ENCODE measurements around the gene TSPEAR. TPM values are rescaled to one million over a fixed set of nuclear protein-coding genes. Genes with fewer than 3 reads are reported as not detected.
A peak's percentile ranks its signal among the peaks of the same experiment; 100 is the strongest.

Gene TSPEAR
- total RNA-seq, 2 donors from 2014 or later, result 1.5 to 6.0 TPM

DNA sequence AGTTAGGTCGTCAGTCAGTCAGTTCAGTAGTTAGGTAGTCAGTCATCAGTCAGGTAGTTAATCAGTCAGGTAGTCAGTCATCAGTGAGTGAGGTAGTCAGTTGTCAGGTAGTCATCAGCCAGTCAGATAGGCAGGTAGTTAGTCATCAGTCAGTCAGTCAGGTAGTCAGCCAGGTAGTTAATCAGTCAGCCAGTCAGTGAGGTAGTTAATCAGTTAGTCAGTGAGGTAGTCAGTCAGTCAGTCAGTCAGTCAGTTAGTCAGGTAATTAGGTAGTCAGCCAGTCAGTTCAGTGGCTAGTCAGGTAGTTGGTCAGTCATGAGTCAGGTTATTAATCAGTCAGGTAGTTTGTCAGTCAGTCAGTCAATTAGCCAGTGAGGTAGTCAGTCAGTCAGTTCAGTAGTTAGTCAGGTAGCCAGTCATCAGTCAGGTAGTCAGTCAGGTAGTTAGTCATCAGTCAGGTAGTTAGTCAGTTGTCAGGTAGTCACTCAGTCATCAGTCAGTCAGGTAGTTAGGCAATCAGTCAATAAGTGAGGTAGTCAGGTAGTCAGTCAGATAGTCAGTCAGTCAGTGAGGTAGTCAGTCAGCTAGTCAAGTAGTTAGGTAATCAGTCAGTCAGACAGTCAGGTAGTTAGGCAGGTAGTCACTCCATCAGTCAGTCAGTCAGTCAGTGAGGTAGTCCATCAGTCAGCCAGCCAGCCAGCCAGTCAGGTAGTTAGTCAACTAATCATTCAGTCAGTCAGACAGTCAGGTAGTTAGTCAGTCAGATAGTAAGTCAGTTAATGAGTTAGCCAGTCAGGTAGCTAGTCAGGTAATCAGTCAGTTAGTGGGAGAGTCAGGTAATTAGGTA, 187.6 kb downstream of the TSPEAR start:
- Histone ChIP-seq H3K36me3 (ENCODE audit: control insufficient read depth, insufficient read depth, low read length) (no peaks in the 10 kb centered on the region), H3K9ac (ENCODE audit: extremely low read depth, low read length, poor library complexity, severe bottlenecking) (no peak overlapping the region), H3K27ac (ENCODE audit: low read depth, low read length) (no peak overlapping the region), H3K4me1 (ENCODE audit: control insufficient read depth, insufficient read depth, low read length) (no peaks in the 10 kb centered on the region), H3K27me3 (ENCODE audit: control insufficient read depth, insufficient read depth, low read length, poor library complexity, severe bottlenecking) (no peaks in the 10 kb centered on the region), H3K9me3 (ENCODE audit: control insufficient read depth, low read length) (peaks cover 10% of the 10 kb centered on the region), H3K4me3 (ENCODE audit: low read length) (no peak overlapping the region)
- no peak overlapping the region for H3K4me3 Mint-ChIP-seq
- peaks cover 2% of the 10 kb centered on the region for H3K9me3 Mint-ChIP-seq
- no peak for DNase-seq
- no peaks in the 10 kb centered on the region for H3K36me3 Mint-ChIP-seq (ENCODE audit: low read depth)
- H3K27ac Mint-ChIP-seq, result no peak overlapping the region
- H3K4me1 Mint-ChIP-seq, result no peaks in the 10 kb centered on the region
- no peaks in the 10 kb centered on the region for H3K27me3 Mint-ChIP-seq (ENCODE audit: insufficient read depth)
- TF ChIP-seq, protein P1, sequence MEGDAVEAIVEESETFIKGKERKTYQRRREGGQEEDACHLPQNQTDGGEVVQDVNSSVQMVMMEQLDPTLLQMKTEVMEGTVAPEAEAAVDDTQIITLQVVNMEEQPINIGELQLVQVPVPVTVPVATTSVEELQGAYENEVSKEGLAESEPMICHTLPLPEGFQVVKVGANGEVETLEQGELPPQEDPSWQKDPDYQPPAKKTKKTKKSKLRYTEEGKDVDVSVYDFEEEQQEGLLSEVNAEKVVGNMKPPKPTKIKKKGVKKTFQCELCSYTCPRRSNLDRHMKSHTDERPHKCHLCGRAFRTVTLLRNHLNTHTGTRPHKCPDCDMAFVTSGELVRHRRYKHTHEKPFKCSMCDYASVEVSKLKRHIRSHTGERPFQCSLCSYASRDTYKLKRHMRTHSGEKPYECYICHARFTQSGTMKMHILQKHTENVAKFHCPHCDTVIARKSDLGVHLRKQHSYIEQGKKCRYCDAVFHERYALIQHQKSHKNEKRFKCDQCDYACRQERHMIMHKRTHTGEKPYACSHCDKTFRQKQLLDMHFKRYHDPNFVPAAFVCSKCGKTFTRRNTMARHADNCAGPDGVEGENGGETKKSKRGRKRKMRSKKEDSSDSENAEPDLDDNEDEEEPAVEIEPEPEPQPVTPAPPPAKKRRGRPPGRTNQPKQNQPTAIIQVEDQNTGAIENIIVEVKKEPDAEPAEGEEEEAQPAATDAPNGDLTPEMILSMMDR (conservative IDR thresholded peaks at IDR 0.05), result no peak
- WGBS, 2 experiments (ENCODE audit: insufficient coverage in 1 of 2, insufficient read length in 1 of 2), result 85 to 93% methylated on average over 1 of the region's 1 CpG

DNA sequence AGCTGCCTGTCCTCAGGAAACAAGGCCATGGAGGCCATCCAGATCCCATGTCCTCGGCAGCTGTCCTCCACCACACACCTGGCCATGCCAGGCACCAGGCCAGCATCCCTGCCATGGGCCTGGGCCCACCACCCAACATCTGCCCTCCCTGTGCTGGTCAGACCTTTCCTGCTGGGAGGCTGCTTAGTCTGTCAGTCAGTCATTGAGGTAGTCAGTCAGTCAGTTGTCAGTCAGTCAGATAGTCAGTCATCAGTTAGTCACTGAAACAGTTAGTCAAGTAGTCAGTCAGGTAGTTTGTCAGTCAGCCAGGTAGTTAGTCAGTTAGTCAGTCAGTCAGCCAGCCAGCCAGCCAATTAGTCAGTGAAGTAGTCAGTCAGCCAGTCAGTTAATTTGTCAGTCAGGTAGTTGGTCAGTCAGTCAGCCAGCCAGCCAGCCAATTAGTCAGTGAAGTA, 188.6 kb downstream of the TSPEAR start:
- no peaks in the 10 kb centered on the region for H3K36me3 Mint-ChIP-seq (ENCODE audit: low read depth)
- no peak overlapping the region for H3K27ac Mint-ChIP-seq
- DNase-seq, result no peak
- Histone ChIP-seq H3K9ac (ENCODE audit: extremely low read depth, low read length, poor library complexity, severe bottlenecking) (no peak overlapping the region), H3K27me3 (ENCODE audit: control insufficient read depth, insufficient read depth, low read length, poor library complexity, severe bottlenecking) (no peaks in the 10 kb centered on the region), H3K36me3 (ENCODE audit: control insufficient read depth, insufficient read depth, low read length) (no peaks in the 10 kb centered on the region), H3K4me3 (ENCODE audit: low read length) (no peak overlapping the region), H3K9me3 (ENCODE audit: control insufficient read depth, low read length) (peaks cover 10% of the 10 kb centered on the region), H3K4me1 (ENCODE audit: control insufficient read depth, insufficient read depth, low read length) (no peaks in the 10 kb centered on the region), H3K27ac (ENCODE audit: low read depth, low read length) (no peak overlapping the region)
- no peak overlapping the region for H3K4me3 Mint-ChIP-seq
- TF ChIP-seq, protein P1 (conservative IDR thresholded peaks at IDR 0.05), result no peak
- H3K4me1 Mint-ChIP-seq, result no peaks in the 10 kb centered on the region
- peaks cover 2% of the 10 kb centered on the region for H3K9me3 Mint-ChIP-seq
- 100% methylated on average over 1 of the region's 1 CpG; no CpG with 5 or more reads in 1 of the 2 experiments for WGBS, 2 experiments (ENCODE audit: insufficient coverage in 1 of 2, insufficient read length in 1 of 2)
- H3K27me3 Mint-ChIP-seq (ENCODE audit: insufficient read depth), result no peaks in the 10 kb centered on the region

DNA sequence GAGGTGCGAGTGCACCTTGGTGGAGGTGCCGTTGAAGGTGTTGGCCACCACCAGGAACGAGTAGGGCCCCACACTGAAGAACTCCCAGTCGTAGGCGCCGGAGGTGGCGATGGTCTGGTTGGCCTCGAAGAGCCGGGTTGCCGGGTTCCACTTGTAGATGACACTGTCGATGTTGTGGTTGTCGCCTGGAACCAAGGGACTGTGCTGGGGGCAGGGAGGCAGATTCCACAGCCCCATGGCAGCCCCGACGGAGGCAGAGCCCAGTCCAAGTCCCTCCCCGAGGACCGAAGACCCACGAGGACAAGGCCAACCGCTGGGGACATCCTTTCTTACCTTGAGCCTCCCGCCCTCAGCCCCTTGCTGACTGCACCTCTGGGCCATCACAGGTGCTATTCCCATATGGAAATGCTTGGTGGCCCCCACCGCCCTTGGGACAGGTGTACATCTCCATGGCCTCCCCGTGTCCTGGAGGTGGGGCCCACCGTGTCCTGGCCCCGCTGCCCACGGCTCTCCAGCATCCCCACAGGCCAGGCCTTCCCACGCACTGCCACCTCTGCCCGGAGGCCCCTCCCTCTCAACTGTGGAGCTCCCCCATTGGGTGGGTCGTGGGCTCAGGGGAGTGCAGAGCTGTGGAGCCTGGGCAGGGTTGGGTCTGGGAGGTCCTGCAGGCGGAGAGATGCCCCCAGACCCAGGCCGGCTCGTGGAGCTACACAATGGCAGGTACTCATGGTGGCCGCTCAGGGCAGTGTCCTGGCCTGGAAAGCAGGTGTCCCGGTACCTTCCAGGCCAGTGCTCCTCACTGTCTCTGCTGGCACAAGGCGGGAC, 189.2 kb downstream of the TSPEAR start:
- no peak overlapping the region for H3K27ac Mint-ChIP-seq
- H3K36me3 Mint-ChIP-seq (ENCODE audit: low read depth), result no peaks in the 10 kb centered on the region
- H3K4me1 ChIP-seq (ENCODE audit: control insufficient read depth, insufficient read depth, low read length), result no peaks in the 10 kb centered on the region
- TF ChIP-seq, protein P1 (conservative IDR thresholded peaks at IDR 0.05), result peak; percentile 43
- no peak overlapping the region for H3K27ac ChIP-seq (ENCODE audit: low read depth, low read length)
- 94% methylated on average over 25 to 33 of the region's 33 CpGs for WGBS, 2 experiments (ENCODE audit: insufficient coverage in 1 of 2, insufficient read length in 1 of 2)
- peaks cover 2% of the 10 kb centered on the region for H3K9me3 Mint-ChIP-seq
- H3K27me3 Mint-ChIP-seq (ENCODE audit: insufficient read depth), result no peaks in the 10 kb centered on the region
- no peaks in the 10 kb centered on the region for H3K36me3 ChIP-seq (ENCODE audit: control insufficient read depth, insufficient read depth, low read length)
- peak; percentile 57 for DNase-seq
- no peaks in the 10 kb centered on the region for H3K27me3 ChIP-seq (ENCODE audit: control insufficient read depth, insufficient read depth, low read length, poor library complexity, severe bottlenecking)
- peaks cover 10% of the 10 kb centered on the region for H3K9me3 ChIP-seq (ENCODE audit: control insufficient read depth, low read length)
- no peaks in the 10 kb centered on the region for H3K4me1 Mint-ChIP-seq
- H3K4me3 Mint-ChIP-seq, result no peak overlapping the region
- no peak overlapping the region for H3K4me3 ChIP-seq (ENCODE audit: low read length)
- no peak overlapping the region for H3K9ac ChIP-seq (ENCODE audit: extremely low read depth, low read length, poor library complexity, severe bottlenecking)

Data from endodermal cell (in vitro differentiated cells).